ENCODE results near the gene KATNA1. TPM values are rescaled to one million over a fixed set of nuclear protein-coding genes. Genes with fewer than 3 reads are reported as not detected.
A peak's percentile ranks its signal among the peaks of the same experiment; 100 is the strongest.

The KATNA1 gene
- total and polyA plus RNA-seq, 9 of the 15 experiments (the other 6 are each of a cell fraction or from before 2014, with no cell fraction given) = 22.5 to 76.9 (median 45.0) TPM

- TF ChIP-seq NR2C2 (CRISPR knock-in tag; IDR thresholded peaks at IDR 0.05) (peak; percentile 92), NR2C2 (tag; IDR thresholded peaks at IDR 0.05) (peak; percentile 99), KLF6 (CRISPR knock-in tag; IDR thresholded peaks at IDR 0.05; ENCODE audit: borderline replicate concordance) (0 out of 2 replicates have a peak, but pooled peaks have one; percentile 60), ZNF780A (CRISPR knock-in tag; IDR thresholded peaks at IDR 0.05) (no peak), KAT2B (IDR thresholded peaks at IDR 0.05; ENCODE audit: low read depth, low read length) (peak; percentile 55), ZNF311 (CRISPR knock-in tag; IDR thresholded peaks at IDR 0.05) (no peak), CC2D1A (IDR thresholded peaks at IDR 0.05) (peak; percentile 99), HCFC1 (IDR thresholded peaks at IDR 0.05; ENCODE audit: low read depth, low read length) (peak; percentile 64), E2F6 (IDR thresholded peaks at IDR 0.05; ENCODE audit: borderline replicate concordance in 1 of 2, extremely low read depth in 1 of 2, insufficient read depth in 1 of 2, insufficient read length in 1 of 2, low read depth in 1 of 2, low read length in 1 of 2, poor library complexity in 1 of 2, severe bottlenecking in 1 of 2) (peak; percentile 99 to 100), FOXK2 (conservative IDR thresholded peaks at IDR 0.05 in 1 of 2, IDR thresholded peaks at IDR 0.05 in 1 of 2; ENCODE audit: low read depth in 2 of 2) (peak; percentile 93 to 95), ZNF121 (CRISPR knock-in tag; conservative IDR thresholded peaks at IDR 0.05) (no peak), ETV5 (CRISPR knock-in tag; IDR thresholded peaks at IDR 0.05; ENCODE audit: low read depth) (peak; percentile 99), ZSCAN29 (IDR thresholded peaks at IDR 0.05) (peak; percentile 71), TCF7 (IDR thresholded peaks at IDR 0.05; ENCODE audit: borderline replicate concordance) (peak; percentile 58; the same call in 1 of the 2 replicates), REST (IDR thresholded peaks at IDR 0.05; ENCODE audit: borderline replicate concordance) (no peak; the same call in 1 of the 2 replicates), REST (CRISPR knock-in tag; IDR thresholded peaks at IDR 0.05; ENCODE audit: low read depth) (peak; percentile 68; the same call in 1 of the 2 replicates), MCM5 (IDR thresholded peaks at IDR 0.05; ENCODE audit: low read depth) (no peak), PHTF2 (CRISPR knock-in tag; IDR thresholded peaks at IDR 0.05) (no peak)
Measured at GRCh38 chr6:149648148-149649145, at the start of gene KATNA1 (continued).
